ENCODE measurements around the gene INPP5F. TPM values are rescaled to one million over a fixed set of nuclear protein-coding genes. Genes with fewer than 3 reads are reported as not detected.

The INPP5F gene
- total and polyA plus RNA-seq, 9 of the 15 experiments (the other 6 are each of a cell fraction or from before 2014, with no cell fraction given) = 1.6 to 7.3 (median 6.0) TPM

GRCh38 chr10:119677126-119677525, 48.7 kb upstream of the INPP5F start (continued):
- no peak for TF ChIP-seq CHD7 (IDR thresholded peaks at IDR 0.05; ENCODE audit: low read depth, low read length)

All from K562 (cell line).